Peyer's patch (tissue), 4 donors: ENCODE results near the gene MYRIP. TPM values are rescaled to one million over a fixed set of nuclear protein-coding genes. Genes with fewer than 3 reads are reported as not detected.
"Not testable (repeated sequence)": the region's sequence is repeated elsewhere in the genome, so short reads cannot be mapped to it uniquely, and the experiment has no call there.

Source experiments
- DNase-seq, 3 donors: peaks; one replicate each; pipeline ENCODE4 v3.0.0-alpha.2; 2017 to 2019
- H3K27ac ChIP-seq, 4 donors: fragments of 200-600 bp; sonication (generic); one replicate each; pipeline ENCODE4 v1.5.1; 2016 to 2019
- H3K27me3 ChIP-seq, 2 donors: fragments of 200-600 bp; sonication (generic); one replicate each; pipeline ENCODE4 v1.5.1; 2019
- H3K36me3 ChIP-seq, 3 donors: fragments of 200-600 bp; sonication (generic); one replicate each; pipeline ENCODE4 v1.5.1; 2016 to 2019
- H3K4me1 ChIP-seq, 4 donors: fragments of 200-600 bp; sonication (generic); one replicate each; pipeline ENCODE4 v1.5.1; 2016 to 2019
- H3K4me3 ChIP-seq, 4 donors: fragments of 200-600 bp; sonication (generic); 1 replicate in 3 of 4; 2 replicates in 1 of 4; pipeline ENCODE4 v1.5.1; 2016 to 2019; ENCODE audit warnings: mild to moderate bottlenecking in 1 of 4
- H3K9me3 ChIP-seq, 4 donors: fragments of 200-600 bp; sonication (generic); one replicate each; pipeline ENCODE4 v1.5.1; 2016 to 2019; ENCODE audit warnings: mild to moderate bottlenecking in 1 of 4
- POLR2A ChIP-seq, 2 donors: fragments of 450-650 bp; IDR thresholded peaks; one replicate each; pipeline ENCODE4 v1.5.1; 2017; ENCODE audit warnings: antibody characterized with exemption in 2 of 2, mild to moderate bottlenecking in 2 of 2, moderate library complexity in 2 of 2
- total RNA-seq, 4 donors: library from RNA; depleted of rRNA; stranded (reverse); fragments of >200 nt; gene quantifications; one replicate each; pipeline ENCODE4 v1.1.0, GENCODE V29; 2016
- TF ChIP-seq, protein P1 (sequence below), 6 experiments: fragments of 450-650 bp in 4 of 6; fragments of 200-600 bp in 2 of 6; sonication (generic) in 1 of 6; IDR thresholded peaks; one replicate each; pipeline ENCODE4 v1.5.1; 2017 to 2019; ENCODE audit warnings: antibody characterized with exemption in 6 of 6, mild to moderate bottlenecking in 3 of 6, moderate library complexity in 1 of 6

The MYRIP gene
- total RNA-seq, 4 donors from 2014 or later = 6.0 to 12.4 (median 8.3) TPM

- H3K27ac ChIP-seq = no peak overlapping the region
- H3K4me3 ChIP-seq = no peak overlapping the region
- H3K27me3 ChIP-seq = no peaks in the 10 kb centered on the region
- H3K36me3 ChIP-seq = no peaks in the 10 kb centered on the region
- TF ChIP-seq, protein P1, sequence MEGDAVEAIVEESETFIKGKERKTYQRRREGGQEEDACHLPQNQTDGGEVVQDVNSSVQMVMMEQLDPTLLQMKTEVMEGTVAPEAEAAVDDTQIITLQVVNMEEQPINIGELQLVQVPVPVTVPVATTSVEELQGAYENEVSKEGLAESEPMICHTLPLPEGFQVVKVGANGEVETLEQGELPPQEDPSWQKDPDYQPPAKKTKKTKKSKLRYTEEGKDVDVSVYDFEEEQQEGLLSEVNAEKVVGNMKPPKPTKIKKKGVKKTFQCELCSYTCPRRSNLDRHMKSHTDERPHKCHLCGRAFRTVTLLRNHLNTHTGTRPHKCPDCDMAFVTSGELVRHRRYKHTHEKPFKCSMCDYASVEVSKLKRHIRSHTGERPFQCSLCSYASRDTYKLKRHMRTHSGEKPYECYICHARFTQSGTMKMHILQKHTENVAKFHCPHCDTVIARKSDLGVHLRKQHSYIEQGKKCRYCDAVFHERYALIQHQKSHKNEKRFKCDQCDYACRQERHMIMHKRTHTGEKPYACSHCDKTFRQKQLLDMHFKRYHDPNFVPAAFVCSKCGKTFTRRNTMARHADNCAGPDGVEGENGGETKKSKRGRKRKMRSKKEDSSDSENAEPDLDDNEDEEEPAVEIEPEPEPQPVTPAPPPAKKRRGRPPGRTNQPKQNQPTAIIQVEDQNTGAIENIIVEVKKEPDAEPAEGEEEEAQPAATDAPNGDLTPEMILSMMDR (IDR thresholded peaks at IDR 0.05) = no peak
- TF ChIP-seq POLR2A (IDR thresholded peaks at IDR 0.05) = no peak
- H3K9me3 ChIP-seq = peaks cover 0 to 7% (median 0%) of the 10 kb centered on the region in 4 donors
- H3K4me1 ChIP-seq = peaks cover 0 to 5% (median 0%) of the 10 kb centered on the region in 4 donors
- no peak for DNase-seq
These were observed 211.9 kb downstream of the MYRIP start for GRCh38 chr3:40021338-40021737.

GRCh38 chr3:40022297-40022827 is 213.0 kb downstream of the MYRIP start:
- no peak overlapping the region for H3K27ac ChIP-seq

DNA sequence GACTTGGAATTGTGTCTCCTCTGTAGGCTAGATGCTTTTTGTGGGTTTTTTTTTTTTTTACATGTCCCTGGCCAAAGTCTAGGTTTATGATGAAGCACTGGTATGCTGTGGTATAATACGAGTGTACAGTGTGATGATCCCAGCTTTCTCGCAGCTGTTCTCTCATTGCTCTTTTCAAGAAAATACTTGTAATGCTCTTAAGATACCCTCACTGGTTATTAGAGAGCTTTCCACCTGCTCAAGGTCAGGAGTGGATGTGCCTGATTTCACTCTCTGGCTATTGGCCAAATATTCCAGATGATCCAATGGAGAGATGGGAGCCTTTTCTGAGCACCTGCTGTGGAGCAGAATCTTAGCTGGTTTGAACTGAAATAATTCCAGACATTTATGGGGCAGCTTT is 215.1 kb downstream of the MYRIP start:
- H3K9me3 ChIP-seq = peaks cover 0 to 7% (median 0%) of the 10 kb centered on the region in 4 donors
- peaks cover 0 to under 1% (median 0%) of the 10 kb centered on the region in 4 donors for H3K4me1 ChIP-seq
- TF ChIP-seq, protein P1 (IDR thresholded peaks at IDR 0.05) = no peak

More at GRCh38 chr3:40022297-40022827, 213.0 kb downstream of the MYRIP start:
- H3K9me3 ChIP-seq = peaks cover 0 to 7% (median 0%) of the 10 kb centered on the region in 4 donors
- no peak for TF ChIP-seq POLR2A (IDR thresholded peaks at IDR 0.05)
- TF ChIP-seq, protein P1 (IDR thresholded peaks at IDR 0.05) = no peak
- DNase-seq = no peak
- H3K4me3 ChIP-seq = no peak overlapping the region
- H3K36me3 ChIP-seq = no peaks in the 10 kb centered on the region
- no peaks in the 10 kb centered on the region for H3K27me3 ChIP-seq
- H3K4me1 ChIP-seq = peaks cover 0 to 5% (median 0%) of the 10 kb centered on the region in 4 donors

GRCh38 chr3:40025892-40026291 is 216.5 kb downstream of the MYRIP start:
- H3K9me3 ChIP-seq, H3K27me3 ChIP-seq, H3K4me3 ChIP-seq, DNase-seq, H3K27ac ChIP-seq, H3K36me3 ChIP-seq, H3K4me1 ChIP-seq: not testable (repeated sequence)

More for the DNA sequence above, 215.1 kb downstream of the MYRIP start:
- Histone ChIP-seq H3K36me3 (no peaks in the 10 kb centered on the region), H3K4me3 (no peak overlapping the region), H3K27ac (no peak overlapping the region), H3K27me3 (no peaks in the 10 kb centered on the region)
- DNase-seq = no peak

- no peaks in the 10 kb centered on the region for H3K4me1 ChIP-seq
- no peak for TF ChIP-seq POLR2A (IDR thresholded peaks at IDR 0.05)
- TF ChIP-seq, protein P1 (IDR thresholded peaks at IDR 0.05) = no peak
- no peak for DNase-seq
- H3K27me3 ChIP-seq = no peaks in the 10 kb centered on the region
- H3K36me3 ChIP-seq = no peaks in the 10 kb centered on the region
- H3K4me3 ChIP-seq = no peak overlapping the region
- H3K27ac ChIP-seq = no peak overlapping the region
- no peaks in the 10 kb centered on the region for H3K9me3 ChIP-seq
These were observed 225.8 kb downstream of the MYRIP start for GRCh38 chr3:40035177-40035576.

DNA sequence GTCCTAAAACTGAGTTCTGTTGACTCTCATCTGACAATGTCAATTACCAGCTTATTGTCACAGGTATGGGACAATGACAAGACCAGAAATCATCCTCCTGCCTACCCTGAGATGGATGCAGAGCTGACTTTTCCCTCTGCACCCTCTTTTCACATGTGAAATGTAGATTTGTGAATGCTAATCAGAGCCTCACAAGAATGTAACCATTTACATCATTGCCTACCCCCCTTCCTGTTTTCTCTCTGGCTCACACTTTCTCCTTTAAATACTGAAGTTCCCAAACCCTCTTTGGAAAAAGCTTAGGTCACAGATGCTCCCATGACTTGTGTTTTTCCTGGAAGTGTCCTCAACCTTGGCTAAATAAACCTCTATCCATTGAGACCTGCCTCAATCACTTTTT is 228.2 kb downstream of the MYRIP start:
- Histone ChIP-seq H3K4me1 (no peaks in the 10 kb centered on the region), H3K36me3 (no peaks in the 10 kb centered on the region), H3K27ac (no peak overlapping the region), H3K4me3 (no peak overlapping the region), H3K27me3 (no peaks in the 10 kb centered on the region), H3K9me3 (no peaks in the 10 kb centered on the region)
- TF ChIP-seq POLR2A (IDR thresholded peaks at IDR 0.05) = no peak
- TF ChIP-seq, protein P1 (IDR thresholded peaks at IDR 0.05) = no peak
- no peak for DNase-seq
